HepG2 (cell line): ENCODE data around the gene VWC2L.

ENCODE experiments used
- GABPA ChIP-seq, 2 experiments: IDR thresholded peaks; 2 replicates each; pipeline ENCODE4 v1.6.1; 2011 to 2016; ENCODE audit warnings: low read depth in 2 of 2, low read length in 1 of 2, missing biosample characterization in 1 of 2, missing genetic modification characterization in 1 of 2
- SP140L ChIP-seq: sonication (generic); formaldehyde crosslinking; IDR thresholded peaks from 2 replicates; pipeline ENCODE4 v1.4.0; 2020; ENCODE audit warnings: missing genetic modification reagents, borderline replicate concordance
- SP2 ChIP-seq: sonication (generic); formaldehyde crosslinking; IDR thresholded peaks from 2 replicates; pipeline ENCODE4 v1.5.1; 2020; ENCODE audit warnings: mild to moderate bottlenecking, missing genetic modification reagents
- ZNF432 ChIP-seq: sonication (generic); formaldehyde crosslinking; IDR thresholded peaks from 2 replicates; pipeline ENCODE4 v1.5.0; 2020; ENCODE audit warnings: missing genetic modification reagents, mild to moderate bottlenecking, borderline replicate concordance
- TF ChIP-seq, protein P1 (sequence below): conservative IDR thresholded peaks from 2 replicates; pipeline ENCODE4 v1.6.1; 2018; ENCODE audit warnings: missing genetic modification reagents

GRCh38 chr2:214549946-214550345 lies 139.1 kb downstream of the VWC2L start:
- TF ChIP-seq, protein P1, sequence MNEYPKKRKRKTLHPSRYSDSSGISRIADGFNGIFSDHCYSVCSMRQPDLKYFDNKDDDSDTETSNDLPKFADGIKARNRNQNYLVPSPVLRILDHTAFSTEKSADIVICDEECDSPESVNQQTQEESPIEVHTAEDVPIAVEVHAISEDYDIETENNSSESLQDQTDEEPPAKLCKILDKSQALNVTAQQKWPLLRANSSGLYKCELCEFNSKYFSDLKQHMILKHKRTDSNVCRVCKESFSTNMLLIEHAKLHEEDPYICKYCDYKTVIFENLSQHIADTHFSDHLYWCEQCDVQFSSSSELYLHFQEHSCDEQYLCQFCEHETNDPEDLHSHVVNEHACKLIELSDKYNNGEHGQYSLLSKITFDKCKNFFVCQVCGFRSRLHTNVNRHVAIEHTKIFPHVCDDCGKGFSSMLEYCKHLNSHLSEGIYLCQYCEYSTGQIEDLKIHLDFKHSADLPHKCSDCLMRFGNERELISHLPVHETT (CRISPR knock-in tag): no peak
- TF ChIP-seq GABPA (IDR thresholded peaks at IDR 0.05; ENCODE audit: low read depth, low read length): no peak
- no peak for TF ChIP-seq GABPA (CRISPR knock-in tag; IDR thresholded peaks at IDR 0.05; ENCODE audit: low read depth)
- no peak for TF ChIP-seq SP140L (CRISPR knock-in tag)
- TF ChIP-seq ZNF432 (CRISPR knock-in tag): no peak
- TF ChIP-seq SP2 (CRISPR knock-in tag): no peak
